ENCODE data around the gene ZNF184.

ZNF184 gene

DNA sequence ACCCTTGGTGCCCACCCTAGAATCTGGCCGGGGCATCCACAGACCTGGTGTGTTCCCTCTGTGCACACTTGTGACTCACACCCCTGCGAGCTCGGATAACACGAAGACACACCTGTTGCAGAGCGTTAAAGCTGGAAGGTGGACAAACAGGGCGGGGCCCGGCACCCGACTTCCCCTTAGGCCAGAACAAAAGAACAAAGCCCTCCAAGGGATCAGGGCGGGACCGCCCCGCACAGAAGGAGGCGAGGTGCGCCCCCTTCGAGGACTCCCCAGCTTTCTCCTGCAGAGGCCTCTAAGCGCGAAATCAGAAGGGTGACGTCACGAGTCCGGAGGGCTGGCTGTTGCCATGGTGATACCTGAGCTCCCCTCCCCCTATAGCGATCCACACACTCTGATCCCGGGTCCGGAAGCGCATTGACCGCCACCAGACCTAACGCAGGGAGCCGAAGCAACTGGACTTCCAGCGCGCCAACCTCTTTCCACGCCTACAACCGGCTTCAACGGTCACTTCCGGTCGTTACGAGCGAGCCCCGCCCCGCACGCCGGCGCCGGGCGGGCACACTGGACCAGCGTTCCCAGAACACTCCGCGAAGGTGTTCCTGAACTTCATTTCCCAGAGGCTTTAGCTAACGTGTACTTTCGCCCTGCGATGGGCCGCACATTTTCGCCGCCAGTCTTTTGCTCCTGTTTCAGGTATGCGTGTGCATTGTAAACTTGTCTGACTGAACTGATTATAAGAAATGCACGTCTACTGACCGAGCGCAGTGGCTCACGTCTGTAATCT, at the start of gene ZNF184:
Gene ZNF184, minus strand, starts transcription at position 489 of the 784 bp plus-strand sequence. CDS start 811 bp downstream, outside the sequence.
- DNase-seq (ENCODE audit: low spot score), result peak; percentile 99

GRCh38 chr6:27518881-27519795, 46.2 kb upstream of the ZNF184 start:
- peak; percentile 89 for DNase-seq (ENCODE audit: low spot score)

DNA sequence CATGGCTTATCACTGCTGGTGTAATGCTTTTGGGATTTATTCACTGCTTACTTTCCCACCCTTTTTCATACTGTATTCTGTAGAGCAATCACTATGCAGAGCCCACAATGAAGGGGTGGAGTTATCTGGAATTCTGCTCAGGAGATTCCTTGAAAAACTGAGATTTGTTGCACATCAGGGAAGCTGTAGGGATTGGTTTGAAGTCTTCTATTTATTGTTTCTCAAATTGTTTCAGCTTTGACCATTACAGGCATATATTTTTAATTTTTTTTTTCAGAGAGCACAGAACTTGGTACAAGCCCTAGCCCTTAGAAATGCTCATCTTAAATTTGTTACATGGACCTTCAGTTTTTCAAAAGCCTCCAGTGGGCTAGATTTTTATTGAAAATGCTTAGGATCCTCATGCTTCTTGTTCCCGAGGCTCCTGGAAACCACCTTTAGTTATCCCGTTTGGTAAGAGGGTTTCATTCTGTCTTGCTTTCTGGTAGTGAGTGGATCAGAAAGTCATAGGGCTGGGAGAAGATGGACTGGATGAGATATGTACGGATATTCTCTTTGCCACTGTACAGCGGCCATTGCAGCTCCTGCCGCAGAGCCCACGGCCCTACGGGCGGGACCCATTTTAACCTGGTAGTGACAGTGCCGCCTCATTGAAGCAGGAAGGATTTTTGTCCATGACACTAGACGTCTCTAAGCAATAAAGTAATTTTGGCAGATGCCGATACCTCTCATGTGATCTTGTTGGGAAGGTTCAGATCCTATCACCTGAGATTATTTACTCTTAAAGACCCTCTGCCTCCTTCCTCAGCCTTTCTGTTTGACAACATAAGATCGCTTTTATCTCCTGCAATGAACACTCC, 45.3 kb upstream of the ZNF184 start:
- no peak for DNase-seq (ENCODE audit: low spot score)

DNA sequence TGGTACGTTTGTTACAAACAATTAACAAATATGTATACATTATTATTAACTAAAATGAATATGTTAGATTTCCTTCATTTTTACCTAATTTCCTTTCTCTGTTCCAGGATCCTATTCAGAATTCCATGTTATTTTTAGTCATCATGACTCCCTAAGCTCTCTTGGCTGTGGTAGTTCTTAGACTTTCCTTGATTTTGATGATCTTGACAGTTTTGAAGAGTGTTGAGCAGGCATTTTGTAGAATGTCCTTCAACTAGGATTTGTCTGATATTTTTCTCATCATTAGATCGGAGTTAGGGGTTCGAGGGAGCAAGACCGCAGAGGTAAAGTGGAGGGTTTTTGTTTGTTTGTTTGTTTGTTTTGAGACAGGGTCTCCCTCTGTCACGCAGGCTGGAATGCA, 44.3 kb upstream of the ZNF184 start:
- no peak for DNase-seq (ENCODE audit: low spot score)

DNA sequence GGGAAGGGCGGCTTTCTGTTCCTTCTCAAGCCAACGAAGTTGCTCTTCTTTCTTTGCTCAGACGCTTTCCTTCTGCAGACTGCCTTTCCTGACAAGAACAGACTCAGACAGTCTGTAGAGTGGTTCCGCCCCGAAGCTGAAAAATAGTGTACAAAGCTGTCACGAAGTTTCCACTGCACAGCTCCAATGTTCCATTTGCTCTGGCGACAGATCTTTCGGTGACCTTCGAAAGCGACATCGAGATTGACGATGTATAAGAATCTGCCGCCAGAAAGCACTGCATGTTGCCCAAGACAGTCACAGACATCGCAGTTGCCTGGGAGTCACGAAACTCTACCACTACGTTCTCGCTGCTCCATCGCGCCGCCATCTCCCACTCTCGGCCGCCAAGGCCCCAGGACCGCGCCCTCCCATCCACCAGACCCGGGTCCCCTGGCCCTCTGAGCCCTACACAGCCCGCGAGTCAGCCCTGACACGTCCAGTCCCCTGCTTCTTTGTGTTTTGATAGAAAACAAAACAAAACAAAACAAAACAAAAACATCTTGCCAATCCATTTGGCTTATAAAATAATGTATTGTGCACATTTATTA, 42.1 kb upstream of the ZNF184 start:
- DNase-seq (ENCODE audit: low spot score), result no peak

DNA sequence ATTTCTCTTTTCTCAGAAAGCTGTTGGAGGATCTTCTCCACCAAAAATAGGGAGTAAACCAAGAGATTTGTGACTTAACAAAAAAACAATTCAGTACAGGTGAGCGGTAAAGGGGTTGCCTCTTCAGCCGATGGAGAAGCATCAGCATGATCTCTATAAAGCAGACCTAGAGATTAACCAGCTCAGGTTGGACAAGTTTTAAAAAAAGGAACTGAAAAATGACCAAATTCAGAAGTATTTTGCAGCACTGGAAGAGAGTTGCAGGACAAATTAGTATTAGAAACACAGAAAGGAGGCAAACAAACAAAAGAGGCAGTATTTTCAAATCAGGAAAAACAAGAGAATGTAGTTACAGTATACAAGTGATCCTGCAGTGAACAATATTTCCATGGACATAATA, 39.6 kb upstream of the ZNF184 start:
- no peak for DNase-seq (ENCODE audit: low spot score)

DNA sequence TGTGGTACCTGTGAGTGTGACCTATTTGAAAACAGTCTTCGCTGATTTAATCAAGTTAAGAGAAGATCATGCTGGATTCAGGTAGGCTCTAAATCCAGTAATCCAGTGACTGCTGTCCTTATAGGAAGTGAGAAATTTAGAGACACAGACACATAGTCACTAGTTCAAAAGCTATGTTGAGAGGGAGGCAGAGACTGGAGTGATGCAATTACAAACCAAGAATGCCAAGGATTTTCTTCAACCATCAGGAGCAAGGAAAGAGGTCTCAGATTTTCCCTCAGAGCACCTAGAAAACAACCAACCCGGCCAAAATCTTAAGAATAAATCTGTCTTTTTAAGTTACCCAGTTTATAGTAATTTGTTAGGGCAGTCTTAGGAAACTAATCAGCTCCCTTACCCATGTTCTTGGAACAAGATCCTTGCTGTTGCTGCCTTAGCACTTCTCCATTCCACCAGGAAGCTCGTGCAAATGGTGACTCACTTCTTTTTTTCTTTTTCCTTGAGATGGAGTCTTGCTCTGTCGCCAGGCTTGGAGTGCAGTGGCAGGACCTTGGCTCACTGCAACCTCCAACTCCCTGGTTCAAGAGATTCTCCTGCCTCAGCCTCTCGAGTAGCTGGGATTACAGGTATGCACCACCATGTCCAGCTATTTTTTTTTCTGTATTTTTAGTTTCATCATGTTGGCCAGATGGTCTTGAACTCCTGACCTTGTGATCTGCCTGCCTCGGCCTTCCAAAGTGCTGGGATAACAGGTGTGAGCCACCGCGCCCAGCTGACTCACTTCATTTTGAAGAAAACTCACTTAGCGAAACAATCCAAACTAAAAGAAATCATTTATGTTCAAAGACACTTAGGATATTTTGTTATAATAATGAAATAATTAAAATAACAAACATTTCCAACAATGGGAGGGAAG, 34.4 kb upstream of the ZNF184 start:
- peak; percentile 39 for DNase-seq (ENCODE audit: low spot score)

DNA sequence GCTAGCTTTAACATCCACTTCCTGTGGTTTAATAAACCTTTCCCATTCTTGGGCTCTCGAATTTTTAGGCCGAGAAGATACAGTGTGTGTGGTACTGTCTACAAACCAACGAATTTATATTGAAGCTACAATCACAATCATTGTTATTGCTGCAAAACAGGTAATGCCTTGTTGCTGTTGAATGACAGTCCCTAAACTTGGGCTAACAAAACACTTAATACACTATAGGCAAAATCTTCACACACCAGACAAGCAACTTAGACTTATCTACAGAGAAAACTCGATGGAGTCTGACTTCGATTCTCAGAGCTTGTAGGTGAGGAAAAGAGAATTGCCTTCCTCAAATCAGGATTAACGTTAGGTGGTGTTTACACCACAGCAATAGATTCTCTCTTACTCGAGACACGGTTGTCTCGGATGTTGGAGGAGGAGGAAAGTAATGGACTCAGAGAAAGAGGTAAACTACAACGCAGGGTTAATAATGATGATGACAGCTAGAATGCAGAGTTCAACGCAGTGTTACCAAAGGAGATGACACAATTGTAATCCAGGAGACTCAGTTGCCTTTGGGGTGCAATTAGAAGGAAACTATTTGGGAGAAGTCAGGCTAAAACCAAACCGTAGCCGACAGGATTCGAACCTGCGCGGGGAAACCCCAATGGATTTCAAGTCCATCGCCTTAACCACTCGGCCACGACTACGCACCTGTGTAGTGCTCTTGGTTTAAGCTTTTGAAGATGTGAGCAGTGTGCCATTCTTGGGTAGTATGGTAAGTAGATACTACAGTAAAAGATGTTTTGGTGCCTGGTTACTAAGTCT, 32.5 kb upstream of the ZNF184 start:
- peak; percentile 82 for DNase-seq (ENCODE audit: low spot score)

GRCh38 chr6:27503436-27504030, 30.6 kb upstream of the ZNF184 start:
- DNase-seq (ENCODE audit: low spot score), result peak; percentile 73

- DNase-seq (ENCODE audit: low spot score), result peak; percentile 86
These were observed 29.9 kb upstream of the ZNF184 start for GRCh38 chr6:27502508-27503435.

- DNase-seq (ENCODE audit: low spot score), result no peak
These were observed 28.3 kb upstream of the ZNF184 start for GRCh38 chr6:27501187-27501586.

DNA sequence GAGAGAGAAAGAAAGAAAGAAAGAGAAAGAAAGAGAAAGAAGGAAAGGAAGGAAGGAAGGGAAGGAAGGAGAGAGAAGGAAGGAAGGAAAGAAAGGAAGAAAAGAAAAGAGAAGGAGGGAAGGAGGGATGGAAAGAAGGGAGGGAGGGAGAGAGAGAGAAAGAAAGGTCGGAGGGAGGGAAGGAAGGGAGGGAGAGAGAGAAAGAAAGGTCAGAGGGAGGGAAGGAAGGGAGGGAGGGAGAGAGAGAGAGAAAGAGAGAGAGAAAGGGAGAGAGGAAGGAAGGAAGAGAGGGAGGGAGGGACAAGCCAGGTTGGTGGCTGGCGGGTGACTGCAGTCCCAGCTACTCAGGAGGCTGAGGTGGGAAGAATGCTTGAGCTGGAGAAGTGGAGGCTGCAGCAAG, 27.3 kb upstream of the ZNF184 start:
- DNase-seq (ENCODE audit: low spot score), result no peak

GRCh38 chr6:27495386-27496135, 22.7 kb upstream of the ZNF184 start:
- DNase-seq (ENCODE audit: low spot score), result no peak

DNA sequence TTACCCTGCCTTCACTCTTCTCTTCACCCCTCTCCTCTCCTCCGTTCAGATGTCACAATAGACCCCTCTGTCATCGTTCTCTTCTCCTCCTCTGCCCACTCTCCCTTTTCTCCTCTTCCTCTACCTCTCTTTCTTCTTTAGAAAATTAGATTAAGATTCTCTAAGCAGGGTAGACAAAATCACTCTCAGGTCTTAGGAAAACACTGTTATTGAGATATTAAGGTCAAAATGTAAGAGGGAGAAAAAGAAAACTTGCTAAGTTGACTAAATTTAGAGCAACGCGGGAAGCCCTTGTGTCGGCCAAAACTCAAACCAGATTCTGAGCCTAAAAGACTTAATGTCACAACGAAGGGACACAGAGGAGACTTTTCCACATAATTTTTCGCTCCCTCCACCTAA, 22.1 kb upstream of the ZNF184 start:
- DNase-seq (ENCODE audit: low spot score), result no peak

DNA sequence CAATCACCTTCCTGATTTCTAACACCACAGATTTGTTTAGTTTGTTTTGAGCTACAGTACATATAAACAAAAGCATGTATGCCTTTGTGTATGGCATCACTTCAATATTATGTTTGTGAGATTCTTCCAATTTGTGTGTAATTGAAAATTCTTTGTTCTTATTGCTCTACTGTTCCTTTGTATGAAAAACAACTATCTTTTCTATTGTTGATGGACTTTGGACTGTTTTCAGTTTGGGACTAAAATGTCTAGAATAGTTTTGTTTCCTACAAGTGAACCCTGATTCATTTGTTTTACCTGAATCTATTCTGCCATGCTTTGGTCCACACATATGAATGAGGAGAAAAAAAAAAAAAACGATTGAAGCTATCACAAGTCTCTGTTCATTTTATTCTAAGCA, 21.2 kb upstream of the ZNF184 start:
- DNase-seq (ENCODE audit: low spot score), result no peak

DNA sequence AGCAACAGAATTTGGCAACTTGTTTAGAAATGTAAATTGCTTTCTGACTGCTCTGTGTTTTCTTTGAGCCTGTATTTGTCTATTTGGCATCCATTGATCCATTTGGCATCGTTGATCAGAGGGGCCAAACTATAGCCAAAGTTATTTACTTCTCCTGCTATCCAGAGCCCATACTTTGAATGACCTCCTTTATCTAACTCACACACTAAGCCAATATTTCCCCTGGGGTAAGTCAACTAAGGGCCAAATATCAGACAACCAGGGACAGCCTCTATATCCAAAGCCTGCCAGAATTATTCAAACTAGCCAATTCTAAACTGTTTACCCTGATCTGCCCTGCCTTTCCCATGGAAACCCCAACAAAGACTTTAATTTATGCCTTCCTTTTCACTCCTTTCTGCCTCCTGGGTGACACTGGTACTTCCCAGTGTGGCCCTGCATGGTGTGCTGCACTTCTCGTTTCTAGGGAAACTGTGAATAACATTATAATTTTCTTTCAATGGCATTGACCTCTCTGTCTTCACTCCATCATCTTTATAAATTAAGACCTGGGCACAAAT, 19.8 kb upstream of the ZNF184 start:
- no peak for DNase-seq (ENCODE audit: low spot score)

All from RKO (cell line).